DMS53 (cell line): Measurements from ENCODE around the gene ABCC11.
"Not testable (repeated sequence)": the region's sequence is repeated elsewhere in the genome, so short reads cannot be mapped to it uniquely, and the experiment has no call there.

Source experiments
- DNase-seq: peaks from one replicate; lab custom pipeline; 2025; lab: John Stamatoyannopoulos, UW

Gene ABCC11

DNA sequence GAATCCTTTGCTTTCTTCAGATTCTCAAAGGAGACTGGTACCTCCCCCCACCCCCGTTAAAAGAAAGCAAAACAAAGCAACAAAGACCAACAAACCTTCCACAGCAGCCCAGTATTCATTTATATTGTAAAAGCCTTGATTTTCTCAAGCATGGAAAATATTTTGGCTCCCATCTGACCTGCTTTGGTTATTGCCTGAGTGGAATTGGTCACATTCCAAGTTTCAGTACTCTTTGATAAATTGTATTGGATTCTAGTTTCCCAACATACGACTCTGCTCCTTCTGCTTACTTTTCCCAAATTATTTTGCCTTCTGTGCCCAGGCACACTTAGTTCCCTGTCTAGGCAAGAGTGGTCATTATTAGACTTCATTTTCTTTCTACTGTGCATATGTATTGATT lies 1.3 kb downstream of the ABCC11 start:
- DNase-seq: no peak

DNA sequence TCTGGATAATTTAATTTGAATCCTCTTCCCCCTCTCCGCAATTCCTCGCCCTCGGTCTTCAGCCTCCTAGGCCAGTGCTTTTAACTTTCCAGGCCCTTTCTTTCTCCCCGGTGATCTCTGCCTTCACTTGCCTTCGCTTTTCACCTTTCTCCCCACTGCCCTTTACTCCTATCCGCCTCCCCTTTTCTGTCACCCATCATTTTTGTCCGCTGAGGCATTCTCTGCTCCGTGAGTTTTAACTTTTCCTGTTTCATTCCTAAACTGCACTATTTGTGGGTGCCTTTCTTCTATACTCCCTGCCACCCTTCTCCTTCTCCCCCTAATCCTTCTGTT lies 2.5 kb downstream of the ABCC11 start:
- DNase-seq: no peak

DNA sequence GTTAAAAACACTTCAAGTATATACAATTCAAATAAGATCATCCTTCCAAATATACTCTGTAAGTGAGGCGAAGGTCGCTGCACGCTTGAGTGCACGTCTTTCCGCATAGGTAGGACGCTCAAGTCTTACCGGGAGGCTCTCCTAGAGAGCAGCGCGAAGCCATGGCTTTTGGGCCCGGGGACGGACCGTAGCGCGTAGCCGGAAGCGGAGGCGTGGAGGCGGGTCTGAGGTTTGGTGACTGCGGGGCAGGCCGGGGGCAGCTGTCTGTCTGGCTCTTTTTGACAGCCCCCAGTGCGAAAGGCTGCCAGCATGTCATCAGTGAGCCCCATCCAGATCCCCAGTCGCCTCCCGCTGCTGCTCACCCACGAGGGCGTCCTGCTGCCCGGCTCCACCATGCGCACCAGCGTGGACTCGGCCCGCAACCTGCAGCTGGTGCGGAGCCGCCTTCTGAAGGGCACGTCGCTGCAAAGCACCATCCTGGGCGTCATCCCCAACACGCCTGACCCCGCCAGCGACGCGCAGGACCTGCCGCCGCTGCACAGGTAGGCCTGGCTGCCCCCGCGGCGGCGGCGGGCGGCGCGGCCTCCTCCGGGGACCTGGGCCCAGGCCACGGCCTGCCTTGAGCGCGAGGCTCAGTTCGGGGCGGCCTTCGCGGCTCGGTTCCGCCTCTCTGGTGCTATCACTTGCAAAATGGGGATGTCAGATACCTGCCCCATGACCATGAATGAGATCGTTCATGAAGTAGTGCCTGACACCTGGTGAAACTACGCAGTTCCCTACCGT lies 3.1 kb downstream of the ABCC11 start, which contains the start of gene LONP2:
LONP2 (plus strand) TSS at position 221 of the 783 bp plus-strand sequence; CDS start at position 310, 89 bp downstream.
- peak; percentile 97 for DNase-seq

- DNase-seq: not testable (repeated sequence)
Measured at GRCh38 chr16:48240147-48240546, 7.2 kb downstream of the ABCC11 start.

- DNase-seq: no peak
Measured at GRCh38 chr16:48236286-48236685, 11.1 kb downstream of the ABCC11 start.

- no peak for DNase-seq
Measured at GRCh38 chr16:48235556-48236136, 11.7 kb downstream of the ABCC11 start.

DNA sequence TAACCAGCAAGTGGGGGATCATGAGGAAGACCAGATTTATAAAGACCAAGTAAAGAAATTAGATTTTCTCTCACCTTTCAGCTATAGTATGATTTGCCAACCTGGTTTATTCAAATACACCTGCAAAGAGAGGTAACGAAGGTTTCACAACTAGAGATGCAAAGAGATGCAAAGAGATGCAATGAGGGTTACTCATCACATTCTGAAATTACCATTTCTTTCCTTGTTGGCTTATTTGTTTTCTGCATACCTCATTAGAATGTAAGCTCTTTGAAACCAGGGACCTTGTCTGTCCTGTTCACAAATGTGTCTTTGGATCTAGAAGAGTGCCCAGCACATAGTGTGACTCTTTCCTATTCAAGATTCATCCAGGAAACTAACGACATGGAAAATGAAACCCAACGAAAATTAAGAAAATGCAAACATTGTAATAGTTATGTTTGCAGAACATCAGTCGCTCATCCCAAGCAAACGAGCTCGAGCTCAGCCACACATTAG lies 12.2 kb downstream of the ABCC11 start:
- DNase-seq: no peak

GRCh38 chr16:48234630-48235029 lies 12.7 kb downstream of the ABCC11 start:
- DNase-seq: no peak

GRCh38 chr16:48232493-48233040 lies 14.8 kb downstream of the ABCC11 start:
- DNase-seq: peak; percentile 21

DNA sequence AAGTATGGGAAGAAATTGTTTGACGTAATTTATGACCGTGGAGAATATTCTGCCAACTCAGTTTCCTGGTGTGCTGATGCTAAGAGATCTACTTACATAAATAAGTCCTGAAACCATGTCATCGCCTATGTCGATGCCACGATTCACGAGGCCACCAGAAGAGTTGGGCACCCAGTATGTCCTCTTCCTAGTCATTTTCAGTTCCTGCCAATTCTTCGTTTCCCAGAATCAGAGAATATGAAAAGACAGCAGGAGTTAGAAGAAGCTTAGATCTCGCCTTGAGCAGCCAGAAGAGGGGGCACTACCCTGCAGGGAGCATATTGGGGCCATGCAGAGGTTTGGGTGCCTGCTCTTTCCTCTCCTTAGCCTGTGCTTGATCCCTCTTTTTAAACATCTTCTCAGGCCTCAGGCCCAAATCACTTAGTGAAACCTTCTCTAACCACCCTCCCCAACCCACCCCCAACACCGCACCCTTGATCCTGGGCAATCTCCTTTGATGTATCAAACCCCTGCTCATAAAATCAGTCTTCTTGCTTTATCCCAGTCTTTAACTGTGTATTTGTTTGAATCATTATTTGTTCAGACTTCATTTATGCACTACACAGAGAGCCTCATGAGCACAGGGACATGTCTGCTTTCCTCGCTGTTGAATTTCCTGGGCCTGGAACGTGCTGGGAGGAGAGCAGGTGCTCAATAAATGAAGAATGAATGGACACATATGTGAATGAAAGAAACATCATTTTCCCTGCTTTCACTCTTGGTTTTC lies 15.4 kb downstream of the ABCC11 start:
- DNase-seq: peak; percentile 43

- DNase-seq: no peak
Measured at GRCh38 chr16:48225456-48225855, 21.9 kb downstream of the ABCC11 start.

DNA sequence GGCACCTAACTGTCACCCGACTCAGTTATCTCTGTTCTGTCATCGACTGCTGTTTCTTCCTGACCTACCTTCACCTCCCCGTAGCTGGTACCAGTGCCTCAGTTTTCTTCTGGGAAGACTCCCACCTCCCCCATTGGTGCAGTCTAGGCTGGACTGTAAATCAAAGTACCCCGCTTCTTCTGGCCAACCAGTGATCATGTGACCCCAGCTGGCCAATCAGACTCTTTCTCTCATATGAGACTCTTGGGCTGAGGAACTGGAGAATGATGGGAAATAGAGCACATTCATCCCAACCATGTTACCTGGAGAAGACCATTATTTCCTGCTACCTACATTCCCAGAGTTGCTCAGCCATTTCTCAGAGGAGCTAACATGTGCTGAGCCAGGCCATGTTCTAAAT lies 23.8 kb downstream of the ABCC11 start:
- DNase-seq: no peak

GRCh38 chr16:48220891-48221290 lies 26.4 kb downstream of the ABCC11 start:
- DNase-seq: no peak

DNA sequence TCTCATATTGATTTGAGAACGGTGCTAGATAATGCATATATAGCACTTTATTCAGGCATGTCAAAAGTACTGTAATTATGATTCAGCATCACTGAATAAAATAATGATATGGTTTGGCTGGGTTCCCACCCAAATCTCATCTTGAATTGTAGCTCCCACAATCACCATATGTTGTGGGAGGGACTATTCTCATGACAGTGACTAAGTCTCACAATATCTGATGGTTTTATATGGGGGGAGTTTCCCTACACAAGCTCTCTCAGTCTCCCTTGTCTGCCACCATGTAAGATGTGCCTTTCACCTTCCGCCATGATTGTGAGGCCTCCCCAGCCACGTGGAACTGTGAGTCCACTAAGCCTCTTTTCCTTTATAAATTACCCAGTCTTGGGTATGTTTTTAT lies 28.9 kb downstream of the ABCC11 start:
- no peak for DNase-seq

DNA sequence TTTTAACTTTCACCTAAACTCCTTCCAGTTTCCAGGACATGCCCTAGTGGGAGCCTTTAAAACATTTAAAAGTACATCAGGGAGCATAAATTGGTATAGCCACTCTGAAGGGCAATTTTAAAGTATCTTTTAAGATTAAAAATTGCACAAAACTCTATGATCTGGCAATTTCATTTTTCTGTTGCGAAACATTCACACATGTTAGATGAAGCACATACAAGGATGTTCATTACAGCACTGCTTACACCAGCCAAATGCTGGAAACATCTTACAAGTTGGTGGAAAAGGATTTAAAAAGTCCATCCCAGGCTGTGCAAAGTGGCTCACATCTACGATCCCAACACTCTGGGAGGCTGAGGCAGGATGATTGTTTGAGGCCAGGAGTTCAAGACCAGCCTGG lies 29.6 kb downstream of the ABCC11 start:
- no peak for DNase-seq

GRCh38 chr16:48215738-48216137 lies 31.6 kb downstream of the ABCC11 start:
- no peak for DNase-seq

DNA sequence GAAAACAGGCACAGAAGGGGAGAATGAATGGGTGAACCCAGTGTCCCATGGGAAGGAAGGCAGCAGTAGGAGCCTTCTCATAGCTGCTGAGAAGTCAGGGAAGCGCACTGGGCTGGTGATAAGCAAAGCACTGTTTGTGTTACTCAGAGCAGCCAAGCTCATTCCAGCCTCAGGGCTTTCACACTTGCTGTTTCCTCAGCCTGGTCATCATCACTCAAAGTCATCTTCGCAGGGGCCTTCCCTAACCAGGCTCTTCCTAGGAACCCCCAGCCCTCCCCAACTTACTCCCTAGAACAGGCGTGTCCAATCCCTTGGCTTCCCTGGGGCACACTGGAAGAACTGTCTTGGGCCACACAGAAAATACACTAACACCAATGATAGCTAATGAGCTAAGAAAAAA lies 35.3 kb downstream of the ABCC11 start:
- DNase-seq: no peak

DNA sequence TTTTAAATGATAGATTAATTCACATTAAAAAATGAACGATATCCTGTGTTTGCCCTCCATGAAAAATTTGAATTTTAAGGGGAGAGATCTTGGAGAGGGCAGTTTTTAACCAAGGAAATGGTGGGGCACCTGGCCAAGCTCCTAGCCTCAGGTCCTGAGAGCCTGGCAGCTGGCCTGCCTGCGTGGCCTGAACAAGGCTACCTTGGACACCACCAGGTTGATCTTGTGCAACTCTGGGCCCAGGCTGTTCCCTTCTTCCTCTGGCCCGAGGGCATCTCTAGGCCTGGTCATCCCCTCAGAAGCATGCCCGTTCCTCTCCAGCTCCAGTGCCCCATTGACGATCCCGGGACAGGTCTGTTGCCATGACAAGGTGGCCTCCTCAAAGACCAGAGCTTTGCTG lies 36.6 kb downstream of the ABCC11 start:
- DNase-seq: no peak

- peak; percentile 13 for DNase-seq
Measured at GRCh38 chr16:48206594-48207242, 40.6 kb downstream of the ABCC11 start.

DNA sequence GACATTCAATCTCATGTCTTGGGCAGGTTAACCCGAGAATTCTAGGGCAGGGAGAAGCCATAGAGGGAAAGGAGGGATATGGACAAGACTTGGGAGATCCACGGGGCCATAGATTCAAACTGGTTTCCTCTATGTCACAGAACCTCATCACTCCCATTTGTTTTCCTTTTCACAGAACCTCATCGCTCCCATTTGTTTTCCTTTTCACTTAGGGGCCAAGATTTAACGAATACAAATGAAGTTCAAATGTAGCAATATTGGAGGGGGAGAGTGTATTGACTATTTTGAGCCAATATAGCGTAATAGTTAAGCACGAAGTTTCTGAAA lies 42.6 kb downstream of the ABCC11 start:
- DNase-seq: no peak

GRCh38 chr16:48203974-48204824 lies 43.1 kb downstream of the ABCC11 start:
- no peak for DNase-seq
